Thyroid gland (tissue), 4 donors: Measurements from ENCODE around the gene SORCS2. TPM values are rescaled to one million over a fixed set of nuclear protein-coding genes. Genes with fewer than 3 reads are reported as not detected.

ENCODE experiments used
- DNase-seq, 2 donors: peaks; one replicate each; pipeline ENCODE4 v3.0.0-alpha.2; 2019
- H3K27ac ChIP-seq, 3 donors: fragments of 200-600 bp; sonication (generic); 1 replicate in 2 of 3; 2 replicates in 1 of 3; pipeline ENCODE4 v1.5.1; 2016 to 2019; ENCODE audit warnings: mild to moderate bottlenecking in 1 of 3, moderate library complexity in 1 of 3
- H3K27me3 ChIP-seq: fragments of 200-600 bp; sonication (generic); one replicate; pipeline ENCODE4 v1.5.1; 2019
- H3K36me3 ChIP-seq, 2 donors: fragments of 200-600 bp; sonication (generic); one replicate each; pipeline ENCODE4 v1.5.1; 2016 to 2019
- H3K4me1 ChIP-seq, 2 donors: fragments of 200-600 bp; sonication (generic); one replicate each; pipeline ENCODE4 v1.5.1; 2017 to 2019
- H3K4me3 ChIP-seq, 3 donors: fragments of 200-600 bp; sonication (generic); replicated peaks in 1 of 3; 1 replicate in 2 of 3; 2 replicates in 1 of 3; pipeline ENCODE4 v1.5.1; 2016; ENCODE audit warnings: mild to moderate bottlenecking in 1 of 3
- H3K9me3 ChIP-seq: fragments of 200-600 bp; sonication (generic); one replicate; pipeline ENCODE4 v1.5.1; 2017
- POLR2A ChIP-seq, 2 donors: fragments of 450-650 bp; IDR thresholded peaks; one replicate each; pipeline ENCODE4 v1.6.1; 2017; ENCODE audit warnings: antibody characterized with exemption in 2 of 2, mild to moderate bottlenecking in 2 of 2, moderate library complexity in 1 of 2
- WGBS, 2 donors: methylation state at CpG; one replicate each; pipeline ENCODE4 v1.1.5; 2017; 5-methylcytosine and 5-hydroxymethylcytosine counted together
- intact Hi-C: fragments of 100-400 bp; cut with DNase I; formaldehyde crosslinking; loops from one replicate; pipeline ENCODE4 v1.15.1; 2023
- total RNA-seq, 4 donors: library from RNA; depleted of rRNA; stranded (reverse); fragments of >200 nt; gene quantifications; one replicate each; pipeline ENCODE4 v1.2.3, GENCODE V29; 2016
- TF ChIP-seq, protein P1 (sequence below), 6 experiments: fragments of 200-600 bp in 3 of 6; fragments of 450-650 bp in 3 of 6; sonication (generic) in 3 of 6; IDR thresholded peaks; one replicate each; pipeline ENCODE4 v1.5.1; 2016 to 2019; ENCODE audit warnings: antibody characterized with exemption in 6 of 6, mild to moderate bottlenecking in 2 of 6, inconsistent platforms in 1 of 6, moderate library complexity in 1 of 6

Gene SORCS2
- total RNA-seq, 4 donors from 2014 or later: 1.7 to 13.6 (median 3.6) TPM

- no peaks in the 10 kb centered on the region for H3K27me3 ChIP-seq
- WGBS, 2 donors: 87 to 91% methylated on average over 5 of the region's 5 CpGs
- no peak for DNase-seq
- no peaks in the 10 kb centered on the region for H3K36me3 ChIP-seq
- H3K9me3 ChIP-seq: no peaks in the 10 kb centered on the region
- H3K4me3 ChIP-seq: no peak overlapping the region
- no peak overlapping the region for H3K27ac ChIP-seq
- H3K4me1 ChIP-seq: no peaks in the 10 kb centered on the region
- TF ChIP-seq, protein P1, sequence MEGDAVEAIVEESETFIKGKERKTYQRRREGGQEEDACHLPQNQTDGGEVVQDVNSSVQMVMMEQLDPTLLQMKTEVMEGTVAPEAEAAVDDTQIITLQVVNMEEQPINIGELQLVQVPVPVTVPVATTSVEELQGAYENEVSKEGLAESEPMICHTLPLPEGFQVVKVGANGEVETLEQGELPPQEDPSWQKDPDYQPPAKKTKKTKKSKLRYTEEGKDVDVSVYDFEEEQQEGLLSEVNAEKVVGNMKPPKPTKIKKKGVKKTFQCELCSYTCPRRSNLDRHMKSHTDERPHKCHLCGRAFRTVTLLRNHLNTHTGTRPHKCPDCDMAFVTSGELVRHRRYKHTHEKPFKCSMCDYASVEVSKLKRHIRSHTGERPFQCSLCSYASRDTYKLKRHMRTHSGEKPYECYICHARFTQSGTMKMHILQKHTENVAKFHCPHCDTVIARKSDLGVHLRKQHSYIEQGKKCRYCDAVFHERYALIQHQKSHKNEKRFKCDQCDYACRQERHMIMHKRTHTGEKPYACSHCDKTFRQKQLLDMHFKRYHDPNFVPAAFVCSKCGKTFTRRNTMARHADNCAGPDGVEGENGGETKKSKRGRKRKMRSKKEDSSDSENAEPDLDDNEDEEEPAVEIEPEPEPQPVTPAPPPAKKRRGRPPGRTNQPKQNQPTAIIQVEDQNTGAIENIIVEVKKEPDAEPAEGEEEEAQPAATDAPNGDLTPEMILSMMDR (IDR thresholded peaks at IDR 0.05): no peak
- no peak for TF ChIP-seq POLR2A (IDR thresholded peaks at IDR 0.05)
- intact Hi-C loops: no loop called here
Observed at GRCh38 chr4:7735395-7735794, 543.1 kb downstream of the SORCS2 start.

DNA sequence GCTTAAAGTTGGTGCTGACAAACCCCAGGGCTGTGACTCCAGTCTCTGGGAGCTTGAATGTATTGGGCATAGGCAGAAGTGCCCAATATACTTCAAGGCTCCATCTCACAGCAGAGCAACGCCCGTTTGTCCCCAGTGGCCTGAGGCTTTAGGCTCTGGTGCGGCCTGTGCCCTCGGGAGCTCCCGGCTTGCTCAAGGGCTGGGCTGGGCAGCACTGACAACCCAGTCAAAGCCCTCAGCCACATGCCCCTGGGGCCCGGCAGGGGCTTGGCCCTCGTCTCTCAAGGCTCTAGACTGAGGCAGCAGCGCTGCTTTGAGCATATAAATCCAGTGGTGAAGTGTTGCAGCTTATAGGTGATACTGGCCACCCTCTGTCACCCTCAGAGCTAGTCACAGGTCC is 543.6 kb downstream of the SORCS2 start:
- no peaks in the 10 kb centered on the region for H3K4me1 ChIP-seq

DNA sequence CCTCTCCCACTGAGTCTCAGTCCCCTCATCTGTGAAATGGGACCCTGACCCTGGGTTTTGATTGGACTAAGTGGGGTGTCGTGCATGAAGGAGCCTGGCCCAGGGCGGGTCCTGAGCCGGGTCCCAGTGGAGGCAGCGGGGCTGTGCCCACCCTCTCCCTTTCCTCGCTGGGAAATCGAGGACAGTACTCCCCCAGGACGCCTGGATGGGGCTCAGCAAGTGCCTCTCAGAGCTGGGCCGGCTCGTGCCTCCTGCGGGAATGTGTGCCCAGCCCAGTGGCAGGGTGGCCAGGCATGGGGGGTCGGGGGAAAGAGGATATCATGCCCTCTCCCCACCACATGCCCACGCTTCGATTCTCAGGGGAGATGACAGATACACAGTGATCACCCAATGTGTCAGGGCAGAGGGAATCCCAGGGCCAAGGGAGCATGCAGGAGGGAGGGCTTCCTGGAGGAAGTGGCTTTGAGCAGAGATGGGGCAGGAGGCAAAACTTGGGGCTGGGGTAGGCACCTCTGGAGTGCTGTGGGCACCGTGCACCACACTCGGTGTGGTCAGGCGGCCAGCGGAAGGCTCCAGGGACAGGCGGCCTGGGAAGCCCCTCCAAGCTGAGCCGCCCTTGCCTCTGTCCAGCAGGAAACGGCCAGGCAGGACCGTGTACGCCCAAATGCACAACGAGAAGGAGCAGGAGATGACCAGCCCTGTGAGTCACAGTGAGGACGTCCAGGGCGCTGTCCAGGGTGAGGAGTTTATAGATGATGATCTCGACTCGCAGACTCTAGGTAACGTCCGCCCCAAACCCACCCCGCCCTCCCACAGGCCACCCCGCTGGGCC is 544.3 kb downstream of the SORCS2 start:
- no peaks in the 10 kb centered on the region for H3K4me1 ChIP-seq
- intact Hi-C loops: no loop called here
- H3K4me3 ChIP-seq: no peak overlapping the region
- H3K27ac ChIP-seq: no peak overlapping the region
- no peaks in the 10 kb centered on the region for H3K9me3 ChIP-seq
- TF ChIP-seq, protein P1 (IDR thresholded peaks at IDR 0.05): no peak
- no peak for TF ChIP-seq POLR2A (IDR thresholded peaks at IDR 0.05)
- H3K27me3 ChIP-seq: no peaks in the 10 kb centered on the region
- 63 to 81% methylated on average over 12 to 16 of the region's 31 CpGs for WGBS, 2 donors
- DNase-seq: no peak
- no peaks in the 10 kb centered on the region for H3K36me3 ChIP-seq

More for the DNA sequence above, 543.6 kb downstream of the SORCS2 start:
- TF ChIP-seq, protein P1 (IDR thresholded peaks at IDR 0.05): no peak
- TF ChIP-seq POLR2A (IDR thresholded peaks at IDR 0.05): no peak
- no peak overlapping the region for H3K27ac ChIP-seq
- no peaks in the 10 kb centered on the region for H3K9me3 ChIP-seq
- no peaks in the 10 kb centered on the region for H3K36me3 ChIP-seq
- 50 to 93% methylated on average over 2 to 8 of the region's 8 CpGs for WGBS, 2 donors
- intact Hi-C loops: no loop called here
- H3K27me3 ChIP-seq: no peaks in the 10 kb centered on the region
- DNase-seq: no peak
- no peak overlapping the region for H3K4me3 ChIP-seq

GRCh38 chr4:7737268-7737645 is 544.9 kb downstream of the SORCS2 start:
- H3K4me3 ChIP-seq: no peak overlapping the region
- no peaks in the 10 kb centered on the region for H3K9me3 ChIP-seq
- no peak for DNase-seq
- no peaks in the 10 kb centered on the region for H3K27me3 ChIP-seq
- 80 to 88% methylated on average over 6 to 13 of the region's 14 CpGs for WGBS, 2 donors
- H3K27ac ChIP-seq: no peak overlapping the region
- no peaks in the 10 kb centered on the region for H3K4me1 ChIP-seq
- no peaks in the 10 kb centered on the region for H3K36me3 ChIP-seq
- TF ChIP-seq, protein P1 (IDR thresholded peaks at IDR 0.05): no peak
- no peak for TF ChIP-seq POLR2A (IDR thresholded peaks at IDR 0.05)
- intact Hi-C loops: no loop called here

DNA sequence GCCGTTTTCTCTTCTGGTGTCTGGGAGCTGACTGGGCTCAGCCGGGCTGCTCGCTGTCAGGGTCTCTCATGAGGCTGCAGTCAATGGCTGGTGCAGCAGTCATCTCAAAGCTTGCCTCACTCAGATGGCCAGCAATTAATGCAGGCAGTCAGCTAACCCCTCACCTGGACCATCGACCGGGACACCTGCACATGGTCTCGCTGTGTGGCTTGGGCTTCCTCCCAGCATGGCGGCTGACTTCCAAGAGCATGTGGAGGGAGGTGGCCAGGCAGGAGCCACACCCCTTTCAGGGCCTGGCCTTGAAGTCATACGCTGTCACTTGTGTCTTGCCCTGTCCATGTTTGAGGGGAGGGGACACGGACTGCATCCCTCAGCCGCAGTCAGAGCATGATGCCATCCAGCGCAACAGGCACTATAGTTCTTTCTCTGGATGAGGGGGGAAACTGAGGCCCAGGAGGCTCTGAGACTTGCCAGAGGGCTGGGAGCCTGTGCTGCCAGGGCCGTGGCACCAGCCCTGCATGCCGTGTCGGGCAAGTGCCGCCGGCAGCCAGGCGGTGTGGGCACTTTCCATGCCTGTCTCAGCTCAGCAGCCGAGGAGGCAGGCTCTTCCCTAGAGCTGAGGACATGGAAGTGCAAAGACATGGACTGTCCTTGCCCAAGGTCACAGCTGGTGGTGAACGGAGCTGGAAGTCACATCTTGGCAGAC is 545.6 kb downstream of the SORCS2 start:
- Histone ChIP-seq H3K9me3 (no peaks in the 10 kb centered on the region), H3K4me3 (no peak overlapping the region), H3K4me1 (no peaks in the 10 kb centered on the region), H3K27ac (no peak overlapping the region), H3K36me3 (no peaks in the 10 kb centered on the region), H3K27me3 (no peaks in the 10 kb centered on the region)
- intact Hi-C loops: no loop called here
- DNase-seq: no peak
- TF ChIP-seq, protein P1 (IDR thresholded peaks at IDR 0.05): no peak
- TF ChIP-seq POLR2A (IDR thresholded peaks at IDR 0.05): no peak
- 88 to 91% methylated on average over 7 to 14 of the region's 19 CpGs for WGBS, 2 donors
